Panc1 (cell line): ENCODE results near the gene STMP1.

Experiments used
- CTCF ChIP-seq: fragments of 450-650 bp; IDR thresholded peaks from 2 replicates; pipeline ENCODE4 v1.5.1; 2017; ENCODE audit warnings: mild to moderate bottlenecking
- SIN3A ChIP-seq: IDR thresholded peaks from 2 replicates; pipeline ENCODE4 v1.6.1; 2012; ENCODE audit warnings: low read depth, mild to moderate bottlenecking, low read length, moderate library complexity, borderline replicate concordance; ENCODE audit not compliant: insufficient read depth
- TCF7L2 ChIP-seq: IDR thresholded peaks from 2 replicates; pipeline ENCODE4 v1.6.1; 2011; ENCODE audit warnings: mild to moderate bottlenecking, low read depth, low read length, inconsistent platforms

- TF ChIP-seq TCF7L2 (no peak), SIN3A (no peak), CTCF (no peak)
Measured at GRCh38 chr7:135684136-135684535, 21.8 kb downstream of the STMP1 start.
